GM18517 (cell line): ENCODE data around the gene FAM81A.
"Not testable (repeated sequence)": the region's sequence is repeated elsewhere in the genome, so short reads cannot be mapped to it uniquely, and the experiment has no call there.

Source experiments
- ATAC-seq: cut with Tn5 transposase; IDR thresholded peaks from one replicate; pipeline ENCODE4 v1.9.1; 2021; ENCODE audit warnings: mild to moderate bottlenecking, moderate library complexity; ENCODE audit not compliant: unreplicated experiment

The FAM81A gene

DNA sequence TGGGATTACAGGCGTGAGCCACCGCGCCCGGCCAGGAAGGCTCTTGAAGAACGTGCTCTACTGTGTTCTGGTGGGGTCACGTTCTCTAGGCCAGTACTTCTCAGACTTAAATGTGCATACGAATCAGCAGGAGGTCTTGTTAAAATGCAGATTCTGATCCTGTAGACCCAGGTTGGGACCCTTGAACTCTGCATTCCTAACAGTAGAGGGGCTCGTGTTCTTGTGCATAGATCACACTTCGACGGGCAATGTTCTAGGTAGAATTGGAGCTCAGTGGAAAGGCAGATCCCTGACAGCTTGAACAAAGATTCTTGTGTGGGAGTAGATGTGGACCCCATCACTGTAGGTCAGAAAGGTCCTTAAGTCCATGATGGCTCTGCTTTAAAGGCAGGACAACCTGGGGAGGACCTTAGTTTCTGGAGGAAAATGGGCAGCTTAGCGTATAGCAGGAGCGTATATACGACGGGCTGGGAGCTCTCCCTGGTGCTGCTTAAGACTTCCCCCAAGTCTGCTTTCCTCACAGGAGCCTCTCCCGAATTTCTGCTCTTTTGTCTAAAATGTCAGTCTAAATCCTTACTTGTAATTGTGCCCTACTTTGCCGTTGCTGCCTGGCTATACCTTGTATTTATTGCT is 16.9 kb upstream of the FAM81A start:
- no peak for ATAC-seq

DNA sequence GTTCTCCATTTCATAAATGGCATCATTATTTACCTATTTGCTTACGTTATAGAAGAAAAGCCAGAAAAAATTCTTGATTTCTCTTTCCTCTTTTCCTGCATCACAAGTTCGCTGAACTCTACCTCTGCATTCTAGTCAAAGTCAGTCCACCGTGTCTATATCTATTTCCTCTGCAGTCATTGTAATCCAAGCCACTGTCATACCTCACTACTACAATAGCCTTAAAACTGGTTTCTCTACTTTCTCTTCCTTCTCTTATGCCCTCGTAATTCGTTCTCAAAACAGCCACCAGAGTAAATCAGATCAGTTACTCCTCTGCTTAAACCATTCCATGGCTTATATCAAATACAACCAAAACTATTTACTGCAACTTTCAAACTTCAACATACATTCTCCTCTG is 13.4 kb upstream of the FAM81A start:
- ATAC-seq, result no peak

DNA sequence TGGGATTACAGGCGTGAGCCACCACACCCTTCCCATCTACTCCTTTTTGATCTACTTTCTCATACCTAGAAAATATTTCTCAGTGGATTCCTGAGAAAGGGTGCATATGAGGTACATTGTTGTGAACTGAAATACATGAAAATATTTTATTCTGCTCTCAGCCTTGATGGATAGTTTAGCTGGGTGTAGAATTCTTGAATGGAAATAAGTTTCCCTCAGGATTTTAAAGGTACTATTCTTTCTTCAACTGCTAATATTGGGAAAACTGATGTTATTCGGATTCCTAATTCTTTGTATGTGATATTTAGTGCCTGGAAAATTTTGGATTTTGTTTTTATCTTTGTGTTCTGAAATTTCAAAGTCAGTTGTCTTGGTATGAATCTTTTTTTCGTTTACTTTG is 9.1 kb upstream of the FAM81A start:
- ATAC-seq, result not testable (repeated sequence)

DNA sequence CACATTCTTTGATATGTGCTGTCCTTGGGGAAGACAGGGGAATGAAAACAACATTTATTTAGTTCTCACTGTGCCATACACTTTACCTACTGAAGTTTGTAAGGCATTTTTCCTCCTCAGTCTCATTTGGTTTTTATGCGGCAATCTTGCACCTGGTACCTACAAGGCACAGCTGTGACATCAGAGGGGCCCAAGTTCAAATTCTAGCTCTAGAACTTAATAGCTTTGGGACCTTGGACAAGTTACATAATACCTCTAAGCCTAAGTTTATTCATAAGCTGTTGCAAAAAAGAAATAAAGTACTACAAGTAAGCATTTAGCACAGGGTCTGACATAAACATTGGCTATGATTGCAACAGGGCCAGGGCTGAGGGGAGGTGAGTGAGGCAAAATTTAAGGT is 5.6 kb upstream of the FAM81A start:
- ATAC-seq, result no peak

DNA sequence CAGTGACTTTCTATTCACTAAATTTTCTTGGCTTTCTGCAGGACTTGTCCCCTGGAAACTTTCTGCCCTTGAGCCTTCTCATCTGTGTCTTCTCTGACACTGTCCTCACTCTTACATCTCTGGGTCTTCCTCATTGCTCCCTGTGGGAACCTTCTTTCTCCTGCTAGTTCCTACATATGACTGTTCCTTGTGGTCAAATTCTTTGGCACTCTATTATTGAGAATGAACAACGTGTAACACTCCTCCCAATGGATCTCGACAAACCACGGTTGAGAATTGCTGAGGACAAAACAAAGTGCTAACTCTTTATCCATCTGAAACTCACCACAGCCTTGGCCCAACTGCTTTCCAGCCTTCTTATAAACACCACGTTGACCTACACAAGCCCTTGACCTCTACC is 3.5 kb upstream of the FAM81A start:
- no peak for ATAC-seq

DNA sequence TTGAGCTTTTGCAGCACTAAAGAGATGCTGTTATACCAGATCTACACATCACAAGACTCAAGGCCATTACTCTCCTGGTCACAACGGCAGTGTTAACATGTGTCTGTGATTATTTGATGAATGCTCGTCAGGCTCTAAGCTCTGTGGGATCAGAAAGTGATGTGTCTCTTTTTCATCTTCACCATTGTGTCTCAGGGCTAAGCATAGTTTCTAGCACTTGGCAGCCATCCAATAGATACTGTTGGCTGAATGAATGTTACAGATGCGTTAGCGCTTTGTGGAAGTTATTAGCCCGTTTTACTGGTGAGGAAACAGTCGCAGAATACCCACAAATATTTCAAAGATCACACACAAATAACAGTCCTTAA is 1.2 kb upstream of the FAM81A start:
- no peak for ATAC-seq

- no peak for ATAC-seq
Observed at GRCh38 chr15:59437142-59437816, 707 bp upstream of the FAM81A start.

DNA sequence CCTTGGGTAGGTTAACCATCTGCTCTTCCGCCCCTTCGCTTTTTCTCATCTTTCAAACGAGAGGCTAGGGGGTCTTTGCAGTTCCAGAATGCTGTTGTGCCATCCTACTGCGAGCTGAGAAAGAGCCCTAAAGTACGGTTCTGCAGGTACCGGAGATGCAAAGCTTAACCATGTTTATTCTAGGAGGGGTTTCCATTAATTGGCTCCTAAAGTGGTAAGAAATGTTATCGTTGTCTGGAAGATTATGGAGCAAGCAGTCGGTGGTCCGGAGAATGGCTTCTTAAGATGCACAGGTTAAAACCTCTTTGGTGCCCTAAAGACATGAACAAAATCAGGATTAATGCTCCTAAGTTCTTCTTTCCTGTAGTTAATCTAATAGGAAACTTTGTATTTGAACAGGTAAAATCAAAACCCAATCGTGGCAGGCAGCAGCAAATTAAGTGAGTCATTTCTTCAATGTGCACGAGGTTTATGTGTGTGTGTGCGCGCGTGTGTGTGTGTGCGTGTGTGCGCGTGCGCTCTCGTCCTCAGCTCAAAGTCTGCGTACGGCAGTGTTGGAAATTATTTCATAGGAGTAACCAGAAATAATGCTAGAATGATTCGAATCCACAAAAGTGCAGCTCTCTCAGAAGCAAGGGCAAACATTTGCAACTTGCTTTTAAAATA is 772 bp downstream of the FAM81A start:
- ATAC-seq, result no peak

GRCh38 chr15:59439576-59439975 is 1.6 kb downstream of the FAM81A start:
- ATAC-seq, result no peak

DNA sequence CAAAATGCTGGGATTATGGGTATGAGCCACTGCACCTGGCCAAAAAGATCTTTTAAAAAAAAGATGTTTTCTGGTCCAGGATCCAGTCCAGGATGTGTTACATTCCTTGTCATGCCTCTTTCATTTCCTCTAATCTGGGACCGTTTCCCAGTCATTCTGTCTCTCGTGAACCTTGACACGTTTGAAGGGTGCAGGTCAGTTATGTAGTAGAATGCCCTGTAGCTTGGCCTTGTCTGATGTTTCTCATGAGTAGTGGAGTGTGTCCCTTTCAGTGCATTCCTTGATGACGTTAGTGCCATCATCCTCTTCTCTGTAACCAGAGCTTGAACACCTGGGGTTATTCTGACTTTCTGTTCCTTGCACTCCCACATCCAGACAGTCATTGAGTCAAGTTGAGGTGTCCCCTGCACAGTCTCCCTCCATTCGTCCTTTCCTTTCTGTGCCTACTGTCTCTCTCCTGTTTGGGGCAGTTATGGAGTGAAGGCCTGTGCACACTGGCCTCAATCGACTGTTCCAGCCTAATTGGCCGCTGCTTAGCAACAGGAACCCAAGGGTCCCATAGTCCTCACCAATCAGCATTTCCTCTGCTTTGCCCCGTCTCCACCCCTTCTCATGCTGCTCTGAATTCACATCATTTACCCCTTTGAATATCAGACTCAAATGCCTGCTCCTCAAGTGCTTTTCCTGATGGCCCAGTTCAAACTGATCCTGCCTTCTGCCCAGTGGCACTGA is 5.5 kb downstream of the FAM81A start:
- ATAC-seq, result no peak

GRCh38 chr15:59444081-59444835 is 6.3 kb downstream of the FAM81A start:
- no peak for ATAC-seq

DNA sequence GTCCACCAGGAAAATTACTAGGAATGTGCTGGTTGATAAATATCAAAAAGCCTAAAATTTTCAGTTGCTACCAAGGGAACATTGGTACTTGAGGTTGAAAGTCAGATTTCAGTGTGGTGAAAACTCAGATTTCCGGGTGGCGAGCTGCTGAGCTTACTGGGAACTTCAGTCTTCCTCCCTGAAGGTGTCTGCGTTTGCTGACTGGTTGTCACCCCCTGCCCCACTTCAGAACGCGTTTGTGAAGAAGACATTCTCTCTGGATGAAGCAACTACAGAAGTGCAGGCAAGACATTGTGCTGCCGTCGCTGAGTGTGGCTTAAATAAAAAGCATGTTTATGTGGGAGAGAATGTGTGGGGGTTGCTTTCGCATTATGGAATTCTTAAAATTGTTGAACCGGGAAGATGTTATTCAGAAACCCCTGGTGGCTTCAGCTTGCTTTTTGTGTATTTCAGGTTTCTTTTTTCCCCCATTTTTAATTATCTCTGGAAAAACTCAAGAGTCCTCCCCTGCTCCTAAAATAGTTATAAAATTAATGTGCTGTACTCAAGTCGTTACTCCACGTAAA is 7.1 kb downstream of the FAM81A start:
- no peak for ATAC-seq

DNA sequence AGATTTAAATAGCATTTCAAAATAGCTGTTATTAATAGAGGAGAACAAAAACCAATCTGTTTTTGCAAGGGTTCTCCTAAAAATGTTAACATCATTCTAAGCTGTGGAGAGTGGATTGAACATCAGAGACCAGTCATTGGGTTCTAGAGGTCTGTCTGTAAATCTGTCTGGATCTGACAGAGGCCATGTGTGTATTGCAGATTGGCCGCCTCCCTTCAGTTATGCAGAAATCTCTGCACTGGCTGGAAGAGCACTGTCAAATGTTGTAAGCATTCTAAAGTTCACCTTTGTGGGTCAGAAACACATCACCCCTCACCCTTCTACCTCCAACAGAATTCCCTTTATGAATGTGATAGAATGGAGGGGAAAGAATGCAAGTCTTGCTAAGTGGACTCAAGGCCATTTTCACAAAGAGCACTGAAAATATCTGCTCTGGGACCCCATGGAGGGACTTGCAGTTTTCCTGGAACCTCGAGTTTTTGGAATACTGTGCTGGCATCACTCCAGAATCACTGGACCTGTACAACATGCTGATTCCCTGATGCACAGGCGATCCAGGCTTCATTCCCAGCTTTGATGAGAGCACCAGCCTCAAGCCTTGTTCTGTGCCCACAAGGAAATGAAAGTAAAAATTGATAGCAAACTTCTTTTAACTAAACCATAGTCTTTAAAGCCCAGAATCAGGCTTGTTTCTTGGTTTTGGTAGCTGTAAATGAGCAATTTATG is 8.4 kb downstream of the FAM81A start:
- no peak for ATAC-seq

DNA sequence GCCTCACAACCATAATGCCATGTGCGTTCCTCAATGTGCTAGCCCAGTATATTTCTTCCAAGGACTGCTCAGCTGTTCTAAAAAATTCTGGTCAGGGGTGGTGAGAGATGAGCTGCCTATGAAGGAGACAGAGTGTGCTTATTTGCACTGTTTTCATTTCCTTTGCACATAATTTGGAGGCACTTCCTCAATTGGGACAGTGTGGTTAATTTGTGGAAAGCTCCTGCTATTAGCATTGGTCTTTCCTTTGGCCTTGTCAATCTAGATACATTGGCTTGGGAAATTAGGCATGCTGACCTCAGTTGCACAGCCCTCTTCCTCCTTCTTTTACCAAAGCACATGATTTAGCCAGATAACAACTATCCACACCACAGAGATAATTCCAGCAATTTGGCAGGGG is 9.4 kb downstream of the FAM81A start:
- no peak for ATAC-seq

GRCh38 chr15:59448871-59449270 is 10.9 kb downstream of the FAM81A start:
- ATAC-seq, result no peak

DNA sequence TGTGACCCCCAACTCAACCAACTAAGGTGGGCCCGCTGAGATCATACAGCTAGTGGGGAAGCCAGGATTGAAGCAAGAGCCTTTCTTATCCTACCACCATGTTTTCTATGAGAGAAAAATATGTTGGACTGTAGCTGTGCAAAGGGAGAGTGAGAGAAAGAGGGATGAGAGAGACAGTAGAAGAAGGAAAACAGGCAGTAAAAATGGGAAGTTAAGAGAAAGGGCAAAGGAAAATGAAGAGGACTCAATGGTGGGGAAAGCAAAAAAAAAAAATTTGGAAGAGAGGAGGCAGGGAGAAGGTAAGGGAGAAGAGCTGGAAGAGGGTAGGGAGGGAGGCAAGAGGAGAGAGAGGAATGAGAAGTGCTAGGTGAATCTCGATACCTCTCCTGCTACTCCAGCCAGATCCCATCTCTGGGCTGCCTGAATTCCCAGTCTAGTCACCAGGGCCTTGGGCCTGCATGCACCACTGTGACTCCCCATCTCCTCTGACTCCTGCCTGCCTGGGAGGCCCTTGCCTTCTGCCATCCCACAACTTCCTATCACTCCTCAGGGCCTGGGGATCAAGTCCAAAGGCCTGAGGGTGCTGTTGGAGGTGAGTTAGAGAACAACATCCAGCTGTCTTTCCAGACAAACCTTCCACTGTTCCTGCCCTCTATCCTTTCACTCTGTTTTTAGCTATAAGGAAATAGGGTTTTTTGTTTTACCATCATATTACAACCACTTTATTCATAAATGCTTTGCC is 15.7 kb downstream of the FAM81A start:
- no peak for ATAC-seq

DNA sequence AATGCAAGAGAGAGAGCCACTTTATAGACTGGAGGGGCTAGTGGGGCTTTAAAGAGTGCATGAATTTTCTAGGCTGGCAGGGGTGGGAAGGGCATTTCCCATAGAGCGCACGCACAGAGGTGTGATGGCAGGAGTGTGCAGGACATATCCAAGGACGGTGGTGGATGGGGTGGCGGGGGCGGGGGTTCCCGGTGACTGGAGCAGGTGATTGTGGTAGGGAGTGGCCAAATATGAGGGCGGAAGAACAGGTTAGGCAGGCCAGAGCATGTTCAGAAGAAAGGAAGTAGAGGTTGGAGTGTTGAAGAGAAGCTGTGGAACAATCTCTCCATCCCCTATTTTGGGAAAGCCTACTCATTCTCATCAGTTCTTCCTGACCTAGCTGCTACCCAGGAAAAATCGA is 18.1 kb downstream of the FAM81A start:
- no peak for ATAC-seq

- no peak for ATAC-seq
Observed at GRCh38 chr15:59457103-59457502, 19.1 kb downstream of the FAM81A start.

DNA sequence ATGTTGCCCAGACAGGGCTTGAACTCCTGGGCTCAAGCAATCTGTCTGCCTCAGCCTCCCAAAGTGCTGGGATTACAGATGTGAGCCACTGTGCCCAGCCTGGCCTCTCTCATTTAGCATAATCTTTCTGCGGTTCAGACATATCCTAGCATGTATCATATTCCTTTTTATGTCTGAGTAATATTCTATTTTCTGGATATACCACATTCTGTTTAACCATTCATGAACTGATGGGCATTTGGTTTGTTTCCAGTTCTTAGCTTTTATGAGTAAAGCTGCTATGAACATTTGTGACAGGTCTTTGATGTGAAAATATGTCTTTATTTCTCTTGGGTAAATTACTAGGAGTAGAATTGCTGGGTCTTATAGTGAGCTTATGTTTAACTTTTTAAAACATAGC is 23.5 kb downstream of the FAM81A start:
- ATAC-seq, result no peak
